K562 (cell line): ENCODE data around the gene PHLDB3. TPM values are rescaled to one million over a fixed set of nuclear protein-coding genes. Genes with fewer than 3 reads are reported as not detected.

Experiments
- DMBX1 ChIP-seq: fragments of 250-450 bp; sonication (Bioruptor Pico); IDR thresholded peaks from 2 replicates; pipeline ENCODE4 v1.8.0; 2022; ENCODE audit warnings: inconsistent platforms, mild to moderate bottlenecking, moderate library complexity, borderline replicate concordance
- GMEB1 ChIP-seq: fragments of 250-450 bp; sonication (Bioruptor Pico); IDR thresholded peaks from 2 replicates; pipeline ENCODE4 v1.4.0; 2020; ENCODE audit warnings: mild to moderate bottlenecking
- MGA ChIP-seq: fragments of 450-650 bp; IDR thresholded peaks from 2 replicates; pipeline ENCODE4 v1.6.1; 2016; ENCODE audit warnings: mild to moderate bottlenecking, moderate library complexity
- SIN3A ChIP-seq, 2 experiments: fragments of 150-350 bp in 1 of 2; IDR thresholded peaks; 2 replicates each; pipeline ENCODE4 v1.6.1; 2011 to 2016; ENCODE audit warnings: borderline replicate concordance in 2 of 2, low read depth in 2 of 2, low read length in 2 of 2, mild to moderate bottlenecking in 2 of 2, moderate library complexity in 2 of 2; ENCODE audit not compliant: control insufficient read depth in 1 of 2
- SRSF9 ChIP-seq: fragments of 200-400 bp; formaldehyde crosslinking; IDR thresholded peaks from 2 replicates; pipeline ENCODE4 v1.6.1; 2017; ENCODE audit warnings: low read depth, low read length, borderline replicate concordance
- ZBTB49 ChIP-seq: sonication (generic); formaldehyde crosslinking; IDR thresholded peaks from 2 replicates; pipeline ENCODE4 v1.8.0; 2022; ENCODE audit warnings: missing genetic modification reagents, mild to moderate bottlenecking, borderline replicate concordance
- ZNF263 ChIP-seq: sonication (generic); formaldehyde crosslinking; IDR thresholded peaks from 2 replicates; pipeline ENCODE4 v1.8.0; 2022; ENCODE audit warnings: mild to moderate bottlenecking, missing genetic modification reagents, borderline replicate concordance
- ZNF668 ChIP-seq: fragments of 250-450 bp; sonication (Bioruptor Pico); IDR thresholded peaks from 2 replicates; pipeline ENCODE4 v1.8.0; 2022; ENCODE audit warnings: mild to moderate bottlenecking, inconsistent platforms
- polyA plus RNA-seq, 8 experiments: library from polyadenylated mRNA; depleted of rRNA in 4 of 8; stranded (reverse) in 5 of 8; unstranded in 3 of 8; fragments of >200 nt; fragmentation: Nextera tagmentation in 2 of 8; fragmentation: Illumina TruSeq in 1 of 8; extraction: Ambion mirVana in 2 of 8; extraction: Trizol in 1 of 8; gene quantifications; 2 replicates each; pipeline versions ENCODE4 v1.2.1 to v1.2.3, GENCODE V29; 2011 to 2014; ENCODE audit warnings: inconsistent platforms in 1 of 8, missing spikeins in 1 of 8
- total RNA-seq, 7 experiments: library from RNA; depleted of rRNA in 6 of 7; stranded (reverse); fragments of >200 nt in 6 of 7; fragmentation: Illumina TruSeq in 2 of 7; extraction: Trizol in 2 of 7; gene quantifications; 2 replicates each; pipeline versions ENCODE4 v1.2.1 to v1.2.3, GENCODE V29; 2011 to 2021; ENCODE audit warnings: low replicate concordance in 1 of 7
- TF ChIP-seq, protein P1 (sequence below): IDR thresholded peaks from 2 replicates; pipeline ENCODE4 v1.6.1; 2011; ENCODE audit not compliant: insufficient read length; ENCODE audit errors: extremely low read depth

PHLDB3 gene
- total and polyA plus RNA-seq, 9 of the 15 experiments (the other 6 are each of a cell fraction or from before 2014, with no cell fraction given) = 0.04 to 23.5 (median 3.9) TPM

GRCh38 chr19:43533546-43534304, 29.2 kb upstream of the PHLDB3 start (continued):
- TF ChIP-seq MGA = no peak
- no peak for TF ChIP-seq GMEB1 (CRISPR knock-in tag)
- no peak for TF ChIP-seq SIN3A (IDR thresholded peaks at IDR 0.05; ENCODE audit: borderline replicate concordance in 2 of 2, control insufficient read depth in 1 of 2, low read depth in 2 of 2, low read length in 2 of 2)
- no peak for TF ChIP-seq ZNF668
- no peak for TF ChIP-seq DMBX1 (CRISPR knock-in tag)
- no peak for TF ChIP-seq SRSF9
- TF ChIP-seq ZBTB49 (CRISPR knock-in tag) = no peak
- TF ChIP-seq, protein P1, sequence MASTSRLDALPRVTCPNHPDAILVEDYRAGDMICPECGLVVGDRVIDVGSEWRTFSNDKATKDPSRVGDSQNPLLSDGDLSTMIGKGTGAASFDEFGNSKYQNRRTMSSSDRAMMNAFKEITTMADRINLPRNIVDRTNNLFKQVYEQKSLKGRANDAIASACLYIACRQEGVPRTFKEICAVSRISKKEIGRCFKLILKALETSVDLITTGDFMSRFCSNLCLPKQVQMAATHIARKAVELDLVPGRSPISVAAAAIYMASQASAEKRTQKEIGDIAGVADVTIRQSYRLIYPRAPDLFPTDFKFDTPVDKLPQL = no peak
- no peak for TF ChIP-seq ZNF263 (CRISPR knock-in tag)
